Activated B cell treated with CpG ODN at 0.5 μM for 24 hours (primary cell): Measurements from ENCODE around the gene ADAMTS17. TPM values are rescaled to one million over a fixed set of nuclear protein-coding genes. Genes with fewer than 3 reads are reported as not detected.

ENCODE experiments used
- ATAC-seq: fragments of 200-7000 bp; cut with Tn5 transposase; one replicate; pipeline ENCODE4 v1.10.0; 2021; ENCODE audit warnings: low read depth, mild to moderate bottlenecking, moderate library complexity
- CTCF ChIA-PET: fragments of 350-600 bp; sonication (Branson Sonifier 250); formaldehyde crosslinking; loops from one replicate; lab custom pipeline; 2021; ENCODE audit warnings: antibody characterized with exemption; lab: Charles Lee
- POLR2A ChIA-PET: fragments of 350-600 bp; sonication (Branson Sonifier 250); formaldehyde crosslinking; loops from one replicate; lab custom pipeline; 2021; ENCODE audit warnings: antibody characterized with exemption; lab: Charles Lee
- DNase-seq: peaks from one replicate; pipeline ENCODE4 v3.0.0; 2022
- H3K27ac Mint-ChIP-seq: one replicate; pipeline ENCODE4 v1.8.0; 2020; ENCODE audit warnings: mixed read lengths
- H3K27me3 Mint-ChIP-seq: one replicate; pipeline ENCODE4 v1.8.0; 2021; ENCODE audit warnings: mixed read lengths
- H3K36me3 Mint-ChIP-seq: one replicate; pipeline ENCODE4 v1.8.0; 2021; ENCODE audit warnings: low read depth, mixed read lengths
- H3K4me1 Mint-ChIP-seq: one replicate; pipeline ENCODE4 v1.8.0; 2021; ENCODE audit warnings: mixed read lengths
- H3K4me3 Mint-ChIP-seq: one replicate; pipeline ENCODE4 v1.8.0; 2020; ENCODE audit warnings: mild to moderate bottlenecking, mixed read lengths
- H3K9me3 Mint-ChIP-seq: one replicate; pipeline ENCODE4 v1.8.0; 2020; ENCODE audit warnings: mixed read lengths
- intact Hi-C: fragments of 100-400 bp; cut with micrococcal nuclease; formaldehyde crosslinking; loops from one replicate; pipeline ENCODE4 v1.15.1; 2024
- total RNA-seq: library from RNA; stranded (reverse); gene quantifications from 2 replicates; pipeline ENCODE4 v1.2.3, GENCODE V29; 2022
- TF ChIP-seq, protein P1 (sequence below): fragments of 200-600 bp; IDR thresholded peaks from one replicate; pipeline ENCODE4 v1.8.0; 2022; ENCODE audit warnings: antibody characterized with exemption, mild to moderate bottlenecking

The ADAMTS17 gene
- total RNA-seq, 1 donor from 2014 or later = 1.6 TPM

DNA sequence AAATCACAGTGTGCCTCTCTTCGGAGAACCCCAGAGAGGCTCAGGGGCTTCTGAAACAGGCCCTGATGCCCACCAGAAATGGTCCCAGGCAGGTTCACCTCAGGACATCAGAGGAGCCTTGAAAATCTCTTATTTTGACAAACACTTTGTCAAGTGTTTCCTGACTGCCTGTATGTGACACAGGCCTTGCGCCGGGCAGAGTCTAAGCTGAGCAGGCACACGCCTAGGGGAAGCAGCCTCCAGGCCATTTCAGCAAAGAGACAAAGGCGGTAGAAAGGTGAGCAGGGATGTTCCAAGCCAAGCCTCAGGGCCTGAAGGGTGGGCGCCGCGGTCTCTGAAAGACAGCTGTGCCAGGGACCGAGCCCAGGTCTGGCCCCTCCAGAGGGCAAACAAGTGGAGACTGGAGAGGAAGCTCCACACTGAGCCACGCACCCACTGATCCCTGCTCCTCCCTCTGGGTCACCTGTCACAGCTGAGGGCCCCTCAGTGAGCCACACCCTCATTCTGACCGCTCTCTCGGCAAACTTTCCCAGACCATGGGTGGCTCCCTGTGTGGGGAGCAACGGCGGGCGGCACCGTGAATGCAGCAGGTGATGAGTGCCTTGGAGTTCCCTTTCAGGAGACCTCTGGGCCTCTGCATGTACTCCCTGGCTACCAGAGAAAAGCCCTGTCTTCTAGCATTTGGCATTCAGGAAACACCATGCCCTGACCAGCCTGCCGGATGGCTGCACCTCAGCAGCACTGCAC is 136.1 kb downstream of the ADAMTS17 start:
- Mint-ChIP-seq H3K9me3 (no peaks in the 10 kb centered on the region), H3K27me3 (peaks cover 11% of the 10 kb centered on the region), H3K27ac (no peak overlapping the region), H3K4me3 (no peak overlapping the region), H3K4me1 (peaks cover 7% of the 10 kb centered on the region), H3K36me3 (no peaks in the 10 kb centered on the region)
- ATAC-seq = no peak
- POLR2A ChIA-PET = no interaction called here
- TF ChIP-seq, protein P1, sequence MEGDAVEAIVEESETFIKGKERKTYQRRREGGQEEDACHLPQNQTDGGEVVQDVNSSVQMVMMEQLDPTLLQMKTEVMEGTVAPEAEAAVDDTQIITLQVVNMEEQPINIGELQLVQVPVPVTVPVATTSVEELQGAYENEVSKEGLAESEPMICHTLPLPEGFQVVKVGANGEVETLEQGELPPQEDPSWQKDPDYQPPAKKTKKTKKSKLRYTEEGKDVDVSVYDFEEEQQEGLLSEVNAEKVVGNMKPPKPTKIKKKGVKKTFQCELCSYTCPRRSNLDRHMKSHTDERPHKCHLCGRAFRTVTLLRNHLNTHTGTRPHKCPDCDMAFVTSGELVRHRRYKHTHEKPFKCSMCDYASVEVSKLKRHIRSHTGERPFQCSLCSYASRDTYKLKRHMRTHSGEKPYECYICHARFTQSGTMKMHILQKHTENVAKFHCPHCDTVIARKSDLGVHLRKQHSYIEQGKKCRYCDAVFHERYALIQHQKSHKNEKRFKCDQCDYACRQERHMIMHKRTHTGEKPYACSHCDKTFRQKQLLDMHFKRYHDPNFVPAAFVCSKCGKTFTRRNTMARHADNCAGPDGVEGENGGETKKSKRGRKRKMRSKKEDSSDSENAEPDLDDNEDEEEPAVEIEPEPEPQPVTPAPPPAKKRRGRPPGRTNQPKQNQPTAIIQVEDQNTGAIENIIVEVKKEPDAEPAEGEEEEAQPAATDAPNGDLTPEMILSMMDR = no peak
- no peak for DNase-seq
- intact Hi-C loops = no loop called here
- CTCF ChIA-PET = no interaction called here

DNA sequence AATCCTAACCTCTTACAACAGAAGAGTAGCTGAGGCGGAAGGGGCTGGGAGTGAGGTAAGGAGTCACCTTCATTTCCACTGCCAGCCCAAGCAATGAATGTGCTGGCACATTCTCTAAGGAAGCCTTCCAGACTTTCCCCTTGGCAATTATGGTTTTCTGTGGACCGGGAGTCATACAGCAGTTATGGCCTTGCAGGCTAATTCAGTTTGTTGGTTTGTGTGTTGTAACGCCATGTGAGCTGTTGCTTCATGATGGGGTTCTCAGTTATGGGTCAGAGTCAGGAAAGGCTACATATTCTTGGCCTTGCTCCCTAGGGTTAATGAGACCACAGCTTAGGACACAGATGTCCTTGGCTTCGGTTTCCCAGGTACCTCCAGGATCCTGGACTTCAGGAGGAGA is 137.0 kb downstream of the ADAMTS17 start:
- Mint-ChIP-seq H3K27ac (no peak overlapping the region), H3K9me3 (no peaks in the 10 kb centered on the region), H3K4me1 (peaks cover 7% of the 10 kb centered on the region), H3K36me3 (no peaks in the 10 kb centered on the region), H3K4me3 (no peak overlapping the region), H3K27me3 (peaks cover 11% of the 10 kb centered on the region)
- CTCF ChIA-PET = no interaction called here
- POLR2A ChIA-PET = no interaction called here
- DNase-seq (no peak), ATAC-seq (no peak)
- intact Hi-C loops = no loop called here
- TF ChIP-seq, protein P1 = no peak

DNA sequence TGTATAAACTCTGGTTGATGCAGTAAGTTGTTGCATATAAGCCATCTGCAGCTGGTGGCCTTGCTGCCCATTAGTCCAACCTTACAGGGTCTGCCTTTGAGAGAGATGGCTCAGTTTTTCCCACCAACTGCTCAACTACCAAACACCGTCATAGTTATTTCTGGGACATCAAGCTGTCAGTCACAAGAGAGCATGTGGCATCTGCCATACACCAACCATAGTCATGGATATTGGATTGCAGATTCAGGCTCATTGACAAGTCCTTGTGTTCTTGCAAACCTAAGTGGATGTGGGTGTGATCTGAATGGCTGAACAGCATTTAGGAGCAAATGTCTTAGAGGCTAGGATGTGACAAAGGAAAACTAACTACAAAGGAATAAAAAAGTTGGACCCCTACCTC is 137.6 kb downstream of the ADAMTS17 start:
- Mint-ChIP-seq H3K27me3 (peaks cover 11% of the 10 kb centered on the region), H3K9me3 (no peaks in the 10 kb centered on the region), H3K36me3 (no peaks in the 10 kb centered on the region), H3K27ac (no peak overlapping the region), H3K4me1 (peaks cover 7% of the 10 kb centered on the region), H3K4me3 (no peak overlapping the region)
- TF ChIP-seq, protein P1 = no peak
- intact Hi-C loops = no loop called here
- DNase-seq (no peak), ATAC-seq (no peak)
- ChIA-PET CTCF (no interaction called here), POLR2A (no interaction called here)

DNA sequence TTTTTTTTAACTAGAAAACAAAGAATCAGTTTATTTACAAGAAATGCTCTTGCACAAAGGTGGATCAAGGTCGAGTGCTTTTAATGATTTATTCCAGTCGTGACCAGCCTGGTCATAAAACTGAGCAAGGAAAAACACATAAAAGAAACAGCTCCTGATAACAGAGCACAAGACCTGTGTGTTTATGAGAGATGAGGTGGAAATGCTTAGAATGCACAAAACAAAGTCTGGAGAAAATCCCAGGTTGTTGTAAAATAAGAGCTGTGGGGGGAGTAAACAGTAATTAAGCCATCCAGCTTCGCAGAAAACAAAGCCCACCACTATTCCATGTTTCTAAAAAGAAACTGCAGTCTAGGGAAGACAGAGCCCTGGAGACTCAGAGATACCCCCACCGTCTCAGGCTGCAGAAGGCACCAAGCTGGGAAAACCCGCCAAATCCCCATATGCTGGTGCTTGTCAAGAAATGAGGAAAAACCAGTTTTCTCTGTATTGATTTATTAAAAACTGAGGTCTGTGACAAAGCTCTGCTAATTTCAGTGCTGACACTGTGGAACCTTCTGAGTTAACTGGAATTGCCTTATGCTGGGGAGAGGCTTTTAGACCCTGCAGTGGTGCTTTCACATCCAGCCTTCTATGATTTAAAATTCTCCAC is 139.3 kb downstream of the ADAMTS17 start:
- H3K4me3 Mint-ChIP-seq = no peak overlapping the region

More for the DNA sequence above, 139.3 kb downstream of the ADAMTS17 start:
- ATAC-seq (no peak), DNase-seq (no peak)
- ChIA-PET CTCF (no interaction called here), POLR2A (no interaction called here)
- Mint-ChIP-seq H3K36me3 (no peaks in the 10 kb centered on the region), H3K27me3 (peaks cover 13% of the 10 kb centered on the region), H3K9me3 (no peaks in the 10 kb centered on the region), H3K27ac (no peak overlapping the region), H3K4me1 (peaks cover 7% of the 10 kb centered on the region)
- intact Hi-C loops = no loop called here
- TF ChIP-seq, protein P1 = no peak
